Upper lobe of left lung (tissue), 4 donors: Measurements from ENCODE around the gene ESRP2.

Source experiments
- POLR2A ChIP-seq, 4 donors: fragments of 450-650 bp; IDR thresholded peaks; one replicate each; pipeline ENCODE4 v1.5.1; 2016 to 2017; ENCODE audit warnings: antibody characterized with exemption in 4 of 4, mild to moderate bottlenecking in 2 of 4
- POLR2AphosphoS5 ChIP-seq, 2 donors: sonication (generic); formaldehyde crosslinking; IDR thresholded peaks; one replicate each; pipeline ENCODE4 v1.5.1; 2017; ENCODE audit warnings: antibody characterized with exemption in 2 of 2

- no peak for TF ChIP-seq POLR2A (IDR thresholded peaks at IDR 0.05)
- TF ChIP-seq POLR2AphosphoS5 (IDR thresholded peaks at IDR 0.05), result no peak
These were observed 4.4 kb downstream of the ESRP2 start for GRCh38 chr16:68231384-68232136.
